Measurements from ENCODE around the gene PCK1. TPM values are rescaled to one million over a fixed set of nuclear protein-coding genes. Genes with fewer than 3 reads are reported as not detected.
"Not testable (repeated sequence)": the region's sequence is repeated elsewhere in the genome, so short reads cannot be mapped to it uniquely, and the experiment has no call there.

The PCK1 gene
- 100 to 1,000 TPM; 395 to 794 (median 739) TPM for total RNA-seq

DNA sequence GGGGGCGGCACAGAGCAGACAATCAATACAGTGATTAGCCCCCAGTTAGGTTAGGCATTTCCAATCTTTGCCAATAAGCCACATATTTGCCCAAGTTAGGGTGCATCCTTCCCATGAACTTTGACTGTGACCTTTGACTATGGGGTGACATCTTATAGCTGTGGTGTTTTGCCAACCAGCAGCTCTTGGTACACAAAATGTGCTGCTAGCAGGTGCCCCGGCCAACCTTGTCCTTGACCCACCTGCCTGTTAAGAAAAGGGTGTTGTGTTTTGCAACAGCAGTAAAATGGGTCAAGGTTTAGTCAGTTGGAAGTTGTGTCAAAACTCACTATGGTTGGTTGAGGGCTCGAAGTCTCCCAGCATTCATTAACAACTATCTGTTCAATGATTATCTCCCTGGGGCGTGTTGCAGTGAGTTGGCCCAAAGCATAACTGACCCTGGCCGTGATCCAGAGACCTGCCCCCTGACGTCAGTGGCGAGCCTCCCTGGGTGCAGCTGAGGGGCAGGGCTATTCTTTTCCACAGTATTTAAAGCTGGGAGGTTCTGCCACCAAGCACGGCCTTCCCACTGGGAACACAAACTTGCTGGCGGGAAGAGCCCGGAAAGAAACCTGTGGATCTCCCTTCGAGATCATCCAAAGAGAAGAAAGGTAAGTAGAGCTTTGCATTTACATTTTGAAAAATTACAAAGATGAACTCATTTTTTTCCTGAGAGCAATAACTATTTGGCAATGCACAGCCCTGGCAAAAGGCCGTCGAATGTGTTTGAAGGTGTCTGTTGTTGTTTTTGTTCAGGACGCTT, at the start of gene PCK1:
PCK1 (plus strand) TSS at position 557 of the 802 bp plus-strand sequence. CDS start 302 bp downstream, outside the sequence.
- intact Hi-C loops (cut with DNase I; ENCODE audit: low total_unique reads), result no loop called here
- Histone ChIP-seq H3K27ac (peak within 1 kb of the TSS; percentile 82 to 91 (median 86)), H3K36me3 (peaks cover 0 to 11% (median 2%) of the 10 kb centered on the region in 4 donors), H3K9me3 (no peaks in the 10 kb centered on the region), H3K4me3 (peak within 1 kb of the TSS; percentile 14 to 61 (median 38)), H3K4me1 (peaks cover 7 to 51% (median 35%) of the 10 kb centered on the region in 4 donors), H3K27me3 (no peaks in the 10 kb centered on the region)
- TF ChIP-seq, protein P1, sequence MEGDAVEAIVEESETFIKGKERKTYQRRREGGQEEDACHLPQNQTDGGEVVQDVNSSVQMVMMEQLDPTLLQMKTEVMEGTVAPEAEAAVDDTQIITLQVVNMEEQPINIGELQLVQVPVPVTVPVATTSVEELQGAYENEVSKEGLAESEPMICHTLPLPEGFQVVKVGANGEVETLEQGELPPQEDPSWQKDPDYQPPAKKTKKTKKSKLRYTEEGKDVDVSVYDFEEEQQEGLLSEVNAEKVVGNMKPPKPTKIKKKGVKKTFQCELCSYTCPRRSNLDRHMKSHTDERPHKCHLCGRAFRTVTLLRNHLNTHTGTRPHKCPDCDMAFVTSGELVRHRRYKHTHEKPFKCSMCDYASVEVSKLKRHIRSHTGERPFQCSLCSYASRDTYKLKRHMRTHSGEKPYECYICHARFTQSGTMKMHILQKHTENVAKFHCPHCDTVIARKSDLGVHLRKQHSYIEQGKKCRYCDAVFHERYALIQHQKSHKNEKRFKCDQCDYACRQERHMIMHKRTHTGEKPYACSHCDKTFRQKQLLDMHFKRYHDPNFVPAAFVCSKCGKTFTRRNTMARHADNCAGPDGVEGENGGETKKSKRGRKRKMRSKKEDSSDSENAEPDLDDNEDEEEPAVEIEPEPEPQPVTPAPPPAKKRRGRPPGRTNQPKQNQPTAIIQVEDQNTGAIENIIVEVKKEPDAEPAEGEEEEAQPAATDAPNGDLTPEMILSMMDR (IDR thresholded peaks at IDR 0.05), result no peak
- peak; percentile 86 to 99 (median 98) for TF ChIP-seq POLR2AphosphoS5 (IDR thresholded peaks at IDR 0.05)
- peak; percentile 96 for TF ChIP-seq EP300 (IDR thresholded peaks at IDR 0.05; ENCODE audit: low read depth)
- TF ChIP-seq POLR2A (IDR thresholded peaks at IDR 0.05), result peak; percentile 98
- WGBS, 2 donors (ENCODE audit: low coverage in 1 of 2), result 50 to 60% methylated on average over 2 to 13 of the region's 14 CpGs
- in situ Hi-C loops (cut with MboI; ENCODE audit: low pct_ligation_motif_present in 1 of 4, low pct_unique_long_range_greater_than_20kb in 1 of 4, low sequenced_read_pairs in 3 of 4), result no loop called here
- peak; percentile 96 for DNase-seq

DNA sequence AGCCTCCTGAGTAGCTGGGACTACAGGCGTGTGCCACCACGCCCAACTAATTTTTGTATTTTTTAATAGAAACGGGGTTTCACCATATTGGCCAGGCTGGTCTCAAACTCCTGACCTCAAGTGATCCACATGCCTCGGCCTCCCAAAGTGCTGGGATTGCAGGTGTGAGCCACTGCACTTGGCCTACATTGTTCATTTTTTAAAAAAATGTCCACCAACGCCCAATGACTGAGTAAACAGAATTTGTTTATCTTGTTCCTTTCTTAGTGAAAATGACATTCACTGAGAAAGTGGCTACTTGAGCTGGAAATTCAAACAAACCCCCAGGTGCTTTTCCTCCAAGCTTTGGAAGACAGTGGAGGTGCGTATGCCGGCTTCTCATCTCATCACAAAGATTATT, 49.2 kb upstream of the PCK1 start:
- H3K27me3 ChIP-seq; DNase-seq; intact Hi-C loops (cut with DNase I; ENCODE audit: low total_unique reads); H3K9me3 ChIP-seq; H3K4me3 ChIP-seq; H3K27ac ChIP-seq; H3K36me3 ChIP-seq: not testable (repeated sequence)
- in situ Hi-C loops (cut with MboI; ENCODE audit: low pct_ligation_motif_present in 1 of 4, low pct_unique_long_range_greater_than_20kb in 1 of 4, low sequenced_read_pairs in 3 of 4), result loop anchor here (5.0 to 25.0 kb wide), 4 partner anchors 81 to 703 kb away; no protein-coding TSS in a partner anchor
- peaks cover 0 to 23% (median 0%) of the 10 kb centered on the region in 4 donors for H3K4me1 ChIP-seq
- 74% methylated on average over 3 to 7 of the region's 7 CpGs for WGBS, 2 donors (ENCODE audit: low coverage in 1 of 2)

DNA sequence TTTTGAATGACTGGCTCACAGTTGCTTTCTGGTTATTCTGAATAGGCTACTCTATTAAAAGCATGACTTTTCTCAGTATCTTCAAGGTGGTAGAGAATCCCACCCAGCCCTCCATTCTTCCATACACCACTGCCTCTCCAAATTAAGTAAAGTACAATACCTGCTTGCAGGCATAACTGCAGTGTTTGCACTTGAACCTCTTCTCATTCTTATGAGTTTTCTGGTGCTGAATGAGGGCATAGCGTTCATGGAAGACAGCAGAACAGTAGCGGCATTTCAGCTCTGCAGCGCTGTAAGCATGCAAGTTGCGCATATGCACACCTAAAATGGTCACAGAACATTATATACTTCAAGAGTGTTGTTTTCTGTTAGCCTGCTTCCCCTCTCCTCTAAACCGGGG, 48.5 kb upstream of the PCK1 start:
- no peak overlapping the region for H3K4me3 ChIP-seq
- in situ Hi-C loops (cut with MboI; ENCODE audit: low pct_ligation_motif_present in 1 of 4, low pct_unique_long_range_greater_than_20kb in 1 of 4, low sequenced_read_pairs in 3 of 4) (loop anchor here (5.0 to 25.0 kb wide), 4 partner anchors 80 to 702 kb away; no protein-coding TSS in a partner anchor), intact Hi-C loops (cut with DNase I; ENCODE audit: low total_unique reads) (no loop called here)
- no peak for DNase-seq
- H3K27me3 ChIP-seq, result no peaks in the 10 kb centered on the region
- peaks cover 0 to 23% (median 0%) of the 10 kb centered on the region in 4 donors for H3K4me1 ChIP-seq
- no peaks in the 10 kb centered on the region for H3K9me3 ChIP-seq
- WGBS, 2 donors (ENCODE audit: low coverage in 1 of 2), result 57 to 94% methylated on average over 5 of the region's 5 CpGs
- H3K27ac ChIP-seq, result no peak overlapping the region
- H3K36me3 ChIP-seq, result no peaks in the 10 kb centered on the region
- TF ChIP-seq POLR2AphosphoS5 (IDR thresholded peaks at IDR 0.05) (no peak), POLR2A (IDR thresholded peaks at IDR 0.05) (no peak), EP300 (IDR thresholded peaks at IDR 0.05; ENCODE audit: low read depth) (no peak)
- TF ChIP-seq, protein P1 (IDR thresholded peaks at IDR 0.05), result no peak

DNA sequence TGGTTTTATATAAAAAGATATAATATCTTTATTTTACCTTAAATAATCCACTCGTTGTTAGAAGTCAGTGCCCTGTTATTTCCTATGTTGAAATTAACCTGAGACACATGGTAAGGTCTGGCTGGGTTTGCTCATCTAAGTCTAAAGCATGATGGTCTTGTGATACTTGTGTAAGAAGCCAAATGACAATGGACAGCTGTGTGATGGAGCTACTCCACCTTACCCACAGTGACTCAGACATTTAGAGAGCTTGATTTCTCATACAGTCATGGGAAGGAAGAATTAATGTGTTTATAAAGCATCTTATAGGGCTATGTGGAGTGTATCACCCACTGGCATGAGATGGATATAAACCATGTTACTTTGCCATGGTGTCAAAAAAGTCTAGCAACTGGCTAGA, 47.7 kb upstream of the PCK1 start:
- TF ChIP-seq POLR2A (IDR thresholded peaks at IDR 0.05) (no peak), EP300 (IDR thresholded peaks at IDR 0.05; ENCODE audit: low read depth) (no peak), POLR2AphosphoS5 (IDR thresholded peaks at IDR 0.05) (no peak)
- TF ChIP-seq, protein P1 (IDR thresholded peaks at IDR 0.05), result no peak
- Histone ChIP-seq H3K4me3 (no peak overlapping the region), H3K27ac (no peak overlapping the region), H3K9me3 (no peaks in the 10 kb centered on the region), H3K27me3 (no peaks in the 10 kb centered on the region), H3K36me3 (no peaks in the 10 kb centered on the region), H3K4me1 (peaks cover 0 to 23% (median 0%) of the 10 kb centered on the region in 4 donors)
- WGBS, 2 donors (ENCODE audit: low coverage in 1 of 2), result 60 to 71% methylated on average over 1 of the region's 1 CpG
- in situ Hi-C loops (cut with MboI; ENCODE audit: low pct_ligation_motif_present in 1 of 4, low pct_unique_long_range_greater_than_20kb in 1 of 4, low sequenced_read_pairs in 3 of 4), result loop anchor here (5.0 to 25.0 kb wide), 4 partner anchors 79 to 702 kb away; no protein-coding TSS in a partner anchor
- intact Hi-C loops (cut with DNase I; ENCODE audit: low total_unique reads), result no loop called here
- no peak for DNase-seq
